HEK293 (cell line): ENCODE data around the gene IL13.

ENCODE experiments used
- CTCF ChIA-PET: fragments of 350-600 bp; formaldehyde crosslinking; extraction: SDS; loops from one replicate; lab custom pipeline; 2021; ENCODE audit warnings: antibody characterized with exemption; lab: Yijun Ruan, JAX
- POLR2A ChIA-PET: fragments of 300-600 bp; formaldehyde crosslinking; extraction: SDS; loops from one replicate; lab custom pipeline; 2020; ENCODE audit warnings: antibody characterized with exemption, inconsistent platforms; lab: Yijun Ruan, JAX
- H3K27ac ChIP-seq: fragments of 200-500 bp; sonication (Bioruptor generic); 2 replicates; pipeline ENCODE4 v1.5.1; 2014; ENCODE audit warnings: low read depth, low read length, control low read depth, inconsistent platforms; ENCODE audit errors: extremely low read depth
- H3K36me3 ChIP-seq, 2 experiments: fragments of 200-500 bp in 1 of 2; sonication (Bioruptor generic) in 1 of 2; 1 replicate in 1 of 2; 2 replicates in 1 of 2; pipeline ENCODE4 v1.5.1; 2014 to 2017; ENCODE audit warnings: inconsistent platforms in 2 of 2, low read length in 2 of 2; ENCODE audit not compliant: control insufficient read depth in 2 of 2, insufficient read depth in 1 of 2
- H3K4me1 ChIP-seq: fragments of 200-500 bp; sonication (Bioruptor generic); 2 replicates; pipeline ENCODE4 v1.5.1; 2014; ENCODE audit warnings: mild to moderate bottlenecking, low read length, inconsistent platforms; ENCODE audit not compliant: control insufficient read depth, insufficient read depth
- H3K4me3 ChIP-seq: 2 replicates; pipeline ENCODE4 v1.5.1; 2011; ENCODE audit warnings: low read depth, mild to moderate bottlenecking, control low read depth, low read length, moderate library complexity
- H3K9me3 ChIP-seq: fragments of 200-500 bp; sonication (Bioruptor generic); 2 replicates; pipeline ENCODE4 v1.5.1; 2014; ENCODE audit warnings: low read depth, low read length, inconsistent platforms; ENCODE audit not compliant: control insufficient read depth, insufficient read depth
- BCL11B ChIP-seq: fragments of 450-650 bp; formaldehyde crosslinking; IDR thresholded peaks from 2 replicates; pipeline ENCODE4 v1.5.1; 2016; ENCODE audit warnings: low read depth, missing biosample characterization, missing genetic modification characterization
- GLI2 ChIP-seq: fragments of 450-650 bp; formaldehyde crosslinking; IDR thresholded peaks from 2 replicates; pipeline ENCODE4; 2017; ENCODE audit warnings: missing biosample characterization, missing genetic modification characterization, low read depth, borderline replicate concordance
- HOXA7 ChIP-seq: sonication (generic); formaldehyde crosslinking; IDR thresholded peaks from 2 replicates; pipeline ENCODE4 v1.8.1; 2022; ENCODE audit warnings: missing genetic modification reagents, borderline replicate concordance
- HOXC10 ChIP-seq: sonication (generic); formaldehyde crosslinking; IDR thresholded peaks from 2 replicates; pipeline ENCODE4 v1.8.1; 2023; ENCODE audit warnings: mild to moderate bottlenecking, missing genetic modification reagents
- IKZF3 ChIP-seq: fragments of 450-650 bp; IDR thresholded peaks from 2 replicates; pipeline ENCODE4 v1.5.0; 2018; ENCODE audit warnings: missing biosample characterization, mild to moderate bottlenecking, missing genetic modification characterization, moderate library complexity
- KLF1 ChIP-seq: fragments of 450-650 bp; formaldehyde crosslinking; IDR thresholded peaks from 2 replicates; pipeline ENCODE4 v1.5.1; 2016; ENCODE audit warnings: missing biosample characterization, missing genetic modification characterization
- KLF8 ChIP-seq: fragments of 450-650 bp; formaldehyde crosslinking; IDR thresholded peaks from 2 replicates; pipeline ENCODE4 v1.5.1; 2016; ENCODE audit warnings: missing biosample characterization, missing genetic modification characterization
- OSR2 ChIP-seq: fragments of 450-650 bp; formaldehyde crosslinking; IDR thresholded peaks from 2 replicates; pipeline ENCODE4 v1.5.1; 2016; ENCODE audit warnings: missing biosample characterization, missing genetic modification characterization
- RBAK ChIP-seq: fragments of 450-650 bp; formaldehyde crosslinking; IDR thresholded peaks from 2 replicates; pipeline ENCODE4 v1.5.1; 2016; ENCODE audit warnings: missing biosample characterization, missing genetic modification characterization
- REPIN1 ChIP-seq: fragments of 450-650 bp; formaldehyde crosslinking; IDR thresholded peaks from 2 replicates; pipeline ENCODE4 v1.5.1; 2017; ENCODE audit warnings: missing biosample characterization, missing genetic modification characterization, low read depth
- REST ChIP-seq: fragments of 450-650 bp; formaldehyde crosslinking; IDR thresholded peaks from 2 replicates; pipeline ENCODE4 v1.5.1; 2016; ENCODE audit warnings: missing biosample characterization, missing genetic modification characterization
- ZBTB21 ChIP-seq: fragments of 450-650 bp; formaldehyde crosslinking; IDR thresholded peaks from 2 replicates; pipeline ENCODE4 v1.5.1; 2017; ENCODE audit warnings: missing biosample characterization, missing genetic modification characterization
- ZBTB8A ChIP-seq: fragments of 450-650 bp; formaldehyde crosslinking; IDR thresholded peaks from 2 replicates; pipeline ENCODE4 v1.5.1; 2016; ENCODE audit warnings: missing biosample characterization, missing genetic modification characterization
- ZNF132 ChIP-seq: fragments of 450-650 bp; formaldehyde crosslinking; IDR thresholded peaks from 2 replicates; pipeline ENCODE4 v1.5.1; 2017; ENCODE audit warnings: missing biosample characterization, missing genetic modification characterization, borderline replicate concordance
- ZNF175 ChIP-seq: fragments of 450-650 bp; formaldehyde crosslinking; IDR thresholded peaks from 2 replicates; pipeline ENCODE4 v1.5.1; 2016; ENCODE audit warnings: missing biosample characterization, missing genetic modification characterization
- ZNF23 ChIP-seq: fragments of 450-650 bp; formaldehyde crosslinking; IDR thresholded peaks from 2 replicates; pipeline ENCODE4 v1.5.1; 2016; ENCODE audit warnings: missing biosample characterization, missing genetic modification characterization, borderline replicate concordance
- ZNF26 ChIP-seq: fragments of 450-650 bp; formaldehyde crosslinking; IDR thresholded peaks from 2 replicates; pipeline ENCODE4 v1.5.1; 2016; ENCODE audit warnings: missing biosample characterization, missing genetic modification characterization
- ZNF341 ChIP-seq: fragments of 450-650 bp; formaldehyde crosslinking; IDR thresholded peaks from 2 replicates; pipeline ENCODE4; 2016; ENCODE audit warnings: low read depth, missing biosample characterization, missing genetic modification characterization
- ZNF701 ChIP-seq: fragments of 450-650 bp; formaldehyde crosslinking; IDR thresholded peaks from 2 replicates; pipeline ENCODE4 v1.5.1; 2016; ENCODE audit warnings: missing biosample characterization, missing genetic modification characterization
- ZNF791 ChIP-seq: fragments of 450-650 bp; formaldehyde crosslinking; IDR thresholded peaks from 2 replicates; pipeline ENCODE4 v1.5.1; 2016; ENCODE audit warnings: missing biosample characterization, missing genetic modification characterization
- ZNF843 ChIP-seq: fragments of 450-650 bp; formaldehyde crosslinking; IDR thresholded peaks from 2 replicates; pipeline ENCODE4 v1.5.1; 2016; ENCODE audit warnings: missing biosample characterization, missing genetic modification characterization

Gene IL13

GRCh38 chr5:132684922-132685720, 27.1 kb downstream of the IL13 start:
- H3K9me3 ChIP-seq: no peaks in the 10 kb centered on the region
- no peaks in the 10 kb centered on the region for H3K36me3 ChIP-seq
- H3K4me3 ChIP-seq: no peak overlapping the region
- no peak for TF ChIP-seq REPIN1 (tag by site-specific recombination)
- no peak for TF ChIP-seq ZNF23 (tag by site-specific recombination)
- no peak for TF ChIP-seq ZNF132 (tag by site-specific recombination)
- no peak for TF ChIP-seq ZBTB8A
- no peak for TF ChIP-seq ZNF843 (tag by site-specific recombination)
- no peak for TF ChIP-seq REST (tag by site-specific recombination)
- no peak for TF ChIP-seq ZBTB21 (tag by site-specific recombination)
- no peak for TF ChIP-seq ZNF701 (tag by site-specific recombination)
- TF ChIP-seq HOXC10 (CRISPR knock-in tag): no peak
- TF ChIP-seq ZNF175 (tag by site-specific recombination): no peak
- TF ChIP-seq KLF8 (tag by site-specific recombination): no peak
- no peak for TF ChIP-seq RBAK (tag by site-specific recombination)
- TF ChIP-seq ZNF341 (tag by site-specific recombination): no peak
- H3K4me1 ChIP-seq: peaks cover 4% of the 10 kb centered on the region
- no peak overlapping the region for H3K27ac ChIP-seq
- CTCF ChIA-PET: interaction anchor here (0.7 to 0.9 kb wide), 2 partner anchors 79 to 158 kb away, joined by 3 read pairs; no protein-coding TSS in a partner anchor
- POLR2A ChIA-PET: no interaction called here

DNA sequence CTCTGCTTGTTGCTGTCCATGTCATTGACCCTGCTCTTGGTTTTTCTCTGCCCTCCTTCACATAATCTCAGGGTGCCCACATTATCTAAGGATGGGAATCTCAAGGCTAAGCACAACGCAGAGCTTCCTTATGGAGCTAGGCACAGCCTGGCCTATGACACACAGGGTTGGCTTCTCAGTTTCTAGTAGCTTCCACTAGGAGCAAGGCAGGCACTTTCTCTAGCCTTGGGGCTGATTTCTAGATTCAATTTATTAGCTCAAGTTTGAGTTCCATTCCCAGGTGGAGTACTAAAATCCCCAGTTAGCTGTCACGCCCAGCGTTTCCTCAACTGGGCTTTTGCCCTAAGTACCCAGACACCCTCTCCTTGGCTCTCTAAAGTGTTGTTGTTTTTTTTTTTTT, 28.2 kb downstream of the IL13 start:
- H3K4me1 ChIP-seq: peaks cover 4% of the 10 kb centered on the region
- ChIA-PET POLR2A (interaction anchor here (0.7 kb wide), 1 partner anchor 22 kb away, joined by 5 read pairs; no protein-coding TSS in a partner anchor), CTCF (interaction anchor here (1.1 kb wide), 1 partner anchor 100 kb away, joined by 3 read pairs; no protein-coding TSS in a partner anchor)
- H3K36me3 ChIP-seq: no peaks in the 10 kb centered on the region; a peak in 1 of 3 replicates
- H3K27ac ChIP-seq: no peak overlapping the region
- TF ChIP-seq HOXA7 (no peak), GLI2 (tag by site-specific recombination) (no peak), BCL11B (tag by site-specific recombination) (no peak), KLF1 (no peak), ZNF26 (tag by site-specific recombination) (no peak), IKZF3 (tag by site-specific recombination) (no peak), ZNF791 (tag by site-specific recombination) (no peak), OSR2 (tag by site-specific recombination) (no peak)
- H3K4me3 ChIP-seq: no peak overlapping the region
- no peaks in the 10 kb centered on the region for H3K9me3 ChIP-seq
